ENCODE results near the gene PARD3.

- TF ChIP-seq POLR2AphosphoS5 (IDR thresholded peaks at IDR 0.05; ENCODE audit: low read length) (no peak), IKZF1 (conservative IDR thresholded peaks at IDR 0.05) (no peak), CTCF (IDR thresholded peaks at IDR 0.05 in 2 of 3, conservative IDR thresholded peaks at IDR 0.05 in 1 of 3; ENCODE audit: control insufficient read depth in 2 of 3, extremely low read depth in 1 of 3, insufficient read depth in 1 of 3, low read depth in 3 of 3, low read length in 3 of 3) (no peak), ZNF217 (IDR thresholded peaks at IDR 0.05) (no peak), ETV6 (conservative IDR thresholded peaks at IDR 0.05 in 1 of 2, IDR thresholded peaks at IDR 0.05 in 1 of 2; ENCODE audit: borderline replicate concordance in 1 of 2, low read depth in 1 of 2) (no peak)
- TF ChIP-seq, protein P1, sequence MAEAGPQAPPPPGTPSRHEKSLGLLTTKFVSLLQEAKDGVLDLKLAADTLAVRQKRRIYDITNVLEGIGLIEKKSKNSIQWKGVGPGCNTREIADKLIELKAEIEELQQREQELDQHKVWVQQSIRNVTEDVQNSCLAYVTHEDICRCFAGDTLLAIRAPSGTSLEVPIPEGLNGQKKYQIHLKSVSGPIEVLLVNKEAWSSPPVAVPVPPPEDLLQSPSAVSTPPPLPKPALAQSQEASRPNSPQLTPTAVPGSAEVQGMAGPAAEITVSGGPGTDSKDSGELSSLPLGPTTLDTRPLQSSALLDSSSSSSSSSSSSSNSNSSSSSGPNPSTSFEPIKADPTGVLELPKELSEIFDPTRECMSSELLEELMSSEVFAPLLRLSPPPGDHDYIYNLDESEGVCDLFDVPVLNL (IDR thresholded peaks at IDR 0.05; ENCODE audit: low read depth, low read length): no peak
- TF ChIP-seq, protein P2, sequence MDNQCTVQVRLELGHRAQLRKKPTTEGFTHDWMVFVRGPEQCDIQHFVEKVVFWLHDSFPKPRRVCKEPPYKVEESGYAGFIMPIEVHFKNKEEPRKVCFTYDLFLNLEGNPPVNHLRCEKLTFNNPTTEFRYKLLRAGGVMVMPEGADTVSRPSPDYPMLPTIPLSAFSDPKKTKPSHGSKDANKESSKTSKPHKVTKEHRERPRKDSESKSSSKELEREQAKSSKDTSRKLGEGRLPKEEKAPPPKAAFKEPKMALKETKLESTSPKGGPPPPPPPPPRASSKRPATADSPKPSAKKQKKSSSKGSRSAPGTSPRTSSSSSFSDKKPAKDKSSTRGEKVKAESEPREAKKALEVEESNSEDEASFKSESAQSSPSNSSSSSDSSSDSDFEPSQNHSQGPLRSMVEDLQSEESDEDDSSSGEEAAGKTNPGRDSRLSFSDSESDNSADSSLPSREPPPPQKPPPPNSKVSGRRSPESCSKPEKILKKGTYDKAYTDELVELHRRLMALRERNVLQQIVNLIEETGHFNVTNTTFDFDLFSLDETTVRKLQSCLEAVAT (IDR thresholded peaks at IDR 0.05): no peak
Measured at GRCh38 chr10:34474009-34474376, 341.1 kb downstream of the PARD3 start.

All from GM12878 (cell line).